HG03045 (cell line): ENCODE measurements around the gene SHC4.
A peak's percentile ranks its signal among the peaks of the same experiment; 100 is the strongest.
"Not testable (repeated sequence)": the region's sequence is repeated elsewhere in the genome, so short reads cannot be mapped to it uniquely, and the experiment has no call there.

ENCODE experiments used
- ATAC-seq: cut with Tn5 transposase; IDR thresholded peaks from one replicate; pipeline ENCODE4 v1.9.1; 2021; ENCODE audit warnings: mild to moderate bottlenecking, moderate library complexity; ENCODE audit not compliant: unreplicated experiment

The SHC4 gene

GRCh38 chr15:48963524-48964113 is at the start of gene SHC4:
Gene SHC4, minus strand, starts transcription at chr15:48963919. Its CDS starts 904 bp downstream, at chr15:48963015.
- peak; percentile 45 for ATAC-seq

GRCh38 chr15:48999314-48999713 is 35.6 kb upstream of the SHC4 start:
- no peak for ATAC-seq

GRCh38 chr15:48996276-48996675 is 32.6 kb upstream of the SHC4 start:
- no peak for ATAC-seq

- ATAC-seq: no peak
Measured at GRCh38 chr15:48993380-48993779, 29.7 kb upstream of the SHC4 start.

- ATAC-seq: peak; percentile 85
Measured at GRCh38 chr15:48992545-48992944, 28.8 kb upstream of the SHC4 start.

GRCh38 chr15:48992096-48992495 is 28.4 kb upstream of the SHC4 start:
- ATAC-seq: no peak

GRCh38 chr15:48989170-48989569 is 25.5 kb upstream of the SHC4 start:
- ATAC-seq: no peak

- no peak for ATAC-seq
Measured at GRCh38 chr15:48987142-48987541, 23.4 kb upstream of the SHC4 start.

- no peak for ATAC-seq
Measured at GRCh38 chr15:48986240-48986639, 22.5 kb upstream of the SHC4 start.

- no peak for ATAC-seq
Measured at GRCh38 chr15:48985516-48985915, 21.8 kb upstream of the SHC4 start.

GRCh38 chr15:48984811-48985352 is 21.2 kb upstream of the SHC4 start:
- ATAC-seq: no peak

- no peak for ATAC-seq
Measured at GRCh38 chr15:48984021-48984710, 20.4 kb upstream of the SHC4 start.

- ATAC-seq: no peak
Measured at GRCh38 chr15:48983300-48983699, 19.6 kb upstream of the SHC4 start.

GRCh38 chr15:48981941-48982340 is 18.2 kb upstream of the SHC4 start:
- no peak for ATAC-seq

- no peak for ATAC-seq
Measured at GRCh38 chr15:48978638-48979037, 14.9 kb upstream of the SHC4 start.

GRCh38 chr15:48976444-48977088 is 12.8 kb upstream of the SHC4 start:
- ATAC-seq: no peak

GRCh38 chr15:48975472-48976419 is 12.0 kb upstream of the SHC4 start:
- ATAC-seq: peak; percentile 95

GRCh38 chr15:48974882-48975281 is 11.2 kb upstream of the SHC4 start:
- ATAC-seq: no peak

GRCh38 chr15:48972750-48973503 is 9.2 kb upstream of the SHC4 start:
- ATAC-seq: no peak

GRCh38 chr15:48970926-48971325 is 7.2 kb upstream of the SHC4 start:
- ATAC-seq: not testable (repeated sequence)
